GM12865 (cell line): ENCODE data around the gene AFDN.

ENCODE experiments used
- DNase-seq: peaks from one replicate; pipeline ENCODE4 v3.0.0; 2010; ENCODE audit warnings: low read depth
- H3K4me3 ChIP-seq: 2 replicates; pipeline ENCODE4 v1.5.1; 2011; ENCODE audit warnings: mild to moderate bottlenecking, low read depth, low read length, control low read depth
- TF ChIP-seq, protein P1 (sequence below): IDR thresholded peaks from 2 replicates; pipeline ENCODE4 v1.5.1; 2011; ENCODE audit warnings: low read length, control low read depth, low read depth, inconsistent platforms; ENCODE audit not compliant: insufficient read depth; ENCODE audit errors: missing control alignments

The AFDN gene

DNA sequence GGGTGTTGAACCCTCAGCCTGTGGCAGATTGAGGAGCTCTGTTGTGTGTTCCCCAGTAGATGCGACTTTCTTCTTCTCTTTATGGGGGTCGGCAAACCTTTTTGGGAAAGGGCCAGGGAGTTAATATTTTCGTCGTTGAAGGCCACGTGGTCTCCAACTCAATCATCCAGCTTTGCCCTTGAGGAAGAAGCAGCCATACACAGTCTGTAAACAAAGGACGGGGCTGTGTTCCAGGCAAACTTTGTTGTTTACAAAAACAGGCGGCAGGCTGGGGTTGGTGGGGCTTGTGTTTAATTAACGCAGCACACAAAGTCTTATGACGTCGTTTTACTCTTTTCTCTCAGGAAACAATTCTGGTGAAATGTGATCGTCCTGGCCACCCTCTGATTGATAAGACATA is 190.9 kb downstream of the AFDN start:
- H3K4me3 ChIP-seq: no peak overlapping the region
- DNase-seq: no peak
- TF ChIP-seq, protein P1, sequence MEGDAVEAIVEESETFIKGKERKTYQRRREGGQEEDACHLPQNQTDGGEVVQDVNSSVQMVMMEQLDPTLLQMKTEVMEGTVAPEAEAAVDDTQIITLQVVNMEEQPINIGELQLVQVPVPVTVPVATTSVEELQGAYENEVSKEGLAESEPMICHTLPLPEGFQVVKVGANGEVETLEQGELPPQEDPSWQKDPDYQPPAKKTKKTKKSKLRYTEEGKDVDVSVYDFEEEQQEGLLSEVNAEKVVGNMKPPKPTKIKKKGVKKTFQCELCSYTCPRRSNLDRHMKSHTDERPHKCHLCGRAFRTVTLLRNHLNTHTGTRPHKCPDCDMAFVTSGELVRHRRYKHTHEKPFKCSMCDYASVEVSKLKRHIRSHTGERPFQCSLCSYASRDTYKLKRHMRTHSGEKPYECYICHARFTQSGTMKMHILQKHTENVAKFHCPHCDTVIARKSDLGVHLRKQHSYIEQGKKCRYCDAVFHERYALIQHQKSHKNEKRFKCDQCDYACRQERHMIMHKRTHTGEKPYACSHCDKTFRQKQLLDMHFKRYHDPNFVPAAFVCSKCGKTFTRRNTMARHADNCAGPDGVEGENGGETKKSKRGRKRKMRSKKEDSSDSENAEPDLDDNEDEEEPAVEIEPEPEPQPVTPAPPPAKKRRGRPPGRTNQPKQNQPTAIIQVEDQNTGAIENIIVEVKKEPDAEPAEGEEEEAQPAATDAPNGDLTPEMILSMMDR: no peak

DNA sequence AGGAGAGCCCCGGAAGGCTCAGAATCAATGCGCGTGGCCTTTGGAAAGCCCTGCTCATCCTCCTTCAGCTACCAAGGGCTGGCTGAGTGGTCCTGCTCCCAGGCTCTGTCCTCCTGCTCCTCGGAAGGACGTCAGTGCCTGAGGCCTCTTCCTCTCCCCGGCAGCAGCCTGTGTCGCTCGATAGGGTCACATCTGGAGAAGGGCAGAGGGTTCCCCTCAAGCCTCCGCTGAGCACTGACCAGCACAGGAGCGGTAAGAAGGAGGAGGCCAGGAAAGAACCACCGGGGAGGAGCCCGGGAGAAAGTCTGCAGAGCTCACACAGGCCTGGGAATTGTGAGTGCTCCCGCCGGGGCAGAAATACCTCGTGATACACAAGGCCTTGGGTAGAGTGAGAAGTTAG is 192.0 kb downstream of the AFDN start:
- TF ChIP-seq, protein P1: no peak
- H3K4me3 ChIP-seq: no peak overlapping the region
- no peak for DNase-seq

DNA sequence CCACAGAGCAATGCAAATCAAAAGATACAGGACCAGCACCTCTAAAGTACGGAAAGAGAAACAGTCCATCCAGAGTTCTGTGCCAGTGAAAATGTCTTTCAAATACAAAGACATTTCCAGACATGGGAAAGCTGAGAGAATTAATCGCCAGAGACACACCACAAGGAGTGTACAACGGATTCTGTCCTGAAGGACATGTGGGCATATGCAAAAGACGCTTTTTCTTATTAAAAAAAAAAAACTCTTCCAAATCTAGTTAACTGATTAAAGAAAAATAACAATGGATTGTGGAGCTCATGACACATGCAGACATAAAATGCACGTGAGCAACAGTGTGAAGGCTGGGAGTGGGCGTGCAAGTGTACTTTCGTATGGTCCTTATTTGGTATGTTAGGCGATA is 193.5 kb downstream of the AFDN start:
- DNase-seq: no peak
- no peak overlapping the region for H3K4me3 ChIP-seq
- TF ChIP-seq, protein P1: no peak

DNA sequence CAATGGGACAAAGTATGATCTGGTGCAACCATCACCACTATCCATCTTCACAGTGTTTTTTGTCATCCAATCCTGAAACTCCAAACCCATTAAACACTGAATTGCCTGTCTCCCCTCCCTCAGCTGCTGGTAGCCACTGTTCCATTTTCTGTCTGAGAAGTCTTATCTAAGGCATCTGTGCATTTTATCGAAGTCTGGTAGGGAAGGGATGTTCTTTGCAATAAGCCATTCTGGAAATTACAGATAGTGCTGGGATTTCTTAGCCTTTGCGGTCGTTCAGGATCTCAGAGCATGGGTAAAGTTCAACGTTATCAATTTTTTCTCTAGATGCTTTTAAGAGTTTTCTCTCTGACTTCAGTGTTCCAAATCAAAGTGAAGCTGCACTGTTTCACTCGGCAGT is 194.9 kb downstream of the AFDN start:
- TF ChIP-seq, protein P1: no peak
- H3K4me3 ChIP-seq: no peak overlapping the region
- no peak for DNase-seq
